ENCODE data around the gene CDH9.

- TF ChIP-seq POLR2A (IDR thresholded peaks at IDR 0.05): no peak
- no peak for TF ChIP-seq CTCF (IDR thresholded peaks at IDR 0.05)
Measured at GRCh38 chr5:26986985-26987384, 51.4 kb downstream of the CDH9 start.
